Brain microvascular endothelial cell (primary cell): ENCODE measurements around the gene GNAL.
A peak's percentile ranks its signal among the peaks of the same experiment; 100 is the strongest.

ENCODE experiments used
- DNase-seq: peaks from one replicate; pipeline ENCODE4 v3.0.0-alpha.2; 2020
- H3K27ac ChIP-seq: fragments of 250-450 bp; sonication (Bioruptor Pico); 2 replicates; pipeline ENCODE4 v1.5.1; 2020; ENCODE audit warnings: mild to moderate bottlenecking, moderate library complexity
- H3K27me3 ChIP-seq: fragments of 250-450 bp; sonication (Bioruptor Pico); replicated peaks from 2 replicates; pipeline ENCODE4 v1.5.1; 2020; ENCODE audit warnings: mild to moderate bottlenecking
- H3K36me3 ChIP-seq: fragments of 250-450 bp; sonication (Bioruptor Pico); replicated peaks from 2 replicates; pipeline ENCODE4 v1.5.1; 2020; ENCODE audit warnings: mild to moderate bottlenecking
- H3K4me3 ChIP-seq: 2 replicates; pipeline ENCODE4 v1.5.1; 2011; ENCODE audit warnings: low read depth, mild to moderate bottlenecking, control low read depth, low read length, moderate library complexity
- in situ Hi-C: cut with HindIII; loops from 2 replicates; pipeline ENCODE4 v1.10.0; 2017; ENCODE audit warnings: low sequenced_read_pairs, low pct_ligation_motif_present
- TF ChIP-seq, protein P1 (sequence below): IDR thresholded peaks from 2 replicates; pipeline ENCODE4 v1.5.1; 2011; ENCODE audit warnings: low read depth, mild to moderate bottlenecking, moderate library complexity, low read length, control low read depth, inconsistent platforms; ENCODE audit errors: missing control alignments

Gene GNAL

GRCh38 chr18:11741505-11742145, 52.6 kb downstream of the GNAL start:
- in situ Hi-C loops = loop anchor here (25.0 kb wide), 1 partner anchor 271 kb away; no protein-coding TSS in a partner anchor
- DNase-seq = no peak
- no peak overlapping the region for H3K27ac ChIP-seq
- H3K27me3 ChIP-seq = peaks cover 25% of the 10 kb centered on the region
- TF ChIP-seq, protein P1, sequence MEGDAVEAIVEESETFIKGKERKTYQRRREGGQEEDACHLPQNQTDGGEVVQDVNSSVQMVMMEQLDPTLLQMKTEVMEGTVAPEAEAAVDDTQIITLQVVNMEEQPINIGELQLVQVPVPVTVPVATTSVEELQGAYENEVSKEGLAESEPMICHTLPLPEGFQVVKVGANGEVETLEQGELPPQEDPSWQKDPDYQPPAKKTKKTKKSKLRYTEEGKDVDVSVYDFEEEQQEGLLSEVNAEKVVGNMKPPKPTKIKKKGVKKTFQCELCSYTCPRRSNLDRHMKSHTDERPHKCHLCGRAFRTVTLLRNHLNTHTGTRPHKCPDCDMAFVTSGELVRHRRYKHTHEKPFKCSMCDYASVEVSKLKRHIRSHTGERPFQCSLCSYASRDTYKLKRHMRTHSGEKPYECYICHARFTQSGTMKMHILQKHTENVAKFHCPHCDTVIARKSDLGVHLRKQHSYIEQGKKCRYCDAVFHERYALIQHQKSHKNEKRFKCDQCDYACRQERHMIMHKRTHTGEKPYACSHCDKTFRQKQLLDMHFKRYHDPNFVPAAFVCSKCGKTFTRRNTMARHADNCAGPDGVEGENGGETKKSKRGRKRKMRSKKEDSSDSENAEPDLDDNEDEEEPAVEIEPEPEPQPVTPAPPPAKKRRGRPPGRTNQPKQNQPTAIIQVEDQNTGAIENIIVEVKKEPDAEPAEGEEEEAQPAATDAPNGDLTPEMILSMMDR = peak; percentile 64
- no peak overlapping the region for H3K4me3 ChIP-seq
- H3K36me3 ChIP-seq = no peaks in the 10 kb centered on the region

DNA sequence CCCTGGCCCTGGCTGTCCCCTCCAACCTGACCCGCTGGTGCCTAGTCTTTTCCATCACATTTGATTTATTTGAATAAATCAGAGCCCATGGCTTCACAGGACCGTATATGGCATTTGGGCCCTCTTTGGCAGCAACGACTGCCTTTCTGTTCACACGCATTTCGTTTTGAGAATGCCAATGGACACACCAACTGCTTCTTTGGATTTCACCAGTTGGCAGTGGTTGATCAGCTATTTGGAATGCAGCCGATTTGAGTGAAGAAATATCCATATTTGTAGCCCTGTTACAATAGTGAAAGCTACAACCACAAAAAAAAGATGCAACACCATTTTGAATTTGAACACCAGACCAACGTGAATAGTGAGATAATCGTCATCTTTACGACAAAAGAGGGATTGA, 56.5 kb downstream of the GNAL start:
- TF ChIP-seq, protein P1 = no peak
- no peak for DNase-seq
- no peak overlapping the region for H3K27ac ChIP-seq
- H3K27me3 ChIP-seq = peaks cover 29% of the 10 kb centered on the region
- in situ Hi-C loops = loop anchor here (25.0 kb wide), 1 partner anchor 267 kb away; no protein-coding TSS in a partner anchor
- H3K4me3 ChIP-seq = no peak overlapping the region
- no peaks in the 10 kb centered on the region for H3K36me3 ChIP-seq

GRCh38 chr18:11747286-11747685, 58.2 kb downstream of the GNAL start:
- no peak for DNase-seq
- Histone ChIP-seq H3K36me3 (no peaks in the 10 kb centered on the region), H3K27ac (no peak overlapping the region), H3K27me3 (peaks cover 37% of the 10 kb centered on the region), H3K4me3 (no peak overlapping the region)
- TF ChIP-seq, protein P1 = no peak
- in situ Hi-C loops = loop anchor here (25.0 kb wide), 1 partner anchor 265 kb away; no protein-coding TSS in a partner anchor

DNA sequence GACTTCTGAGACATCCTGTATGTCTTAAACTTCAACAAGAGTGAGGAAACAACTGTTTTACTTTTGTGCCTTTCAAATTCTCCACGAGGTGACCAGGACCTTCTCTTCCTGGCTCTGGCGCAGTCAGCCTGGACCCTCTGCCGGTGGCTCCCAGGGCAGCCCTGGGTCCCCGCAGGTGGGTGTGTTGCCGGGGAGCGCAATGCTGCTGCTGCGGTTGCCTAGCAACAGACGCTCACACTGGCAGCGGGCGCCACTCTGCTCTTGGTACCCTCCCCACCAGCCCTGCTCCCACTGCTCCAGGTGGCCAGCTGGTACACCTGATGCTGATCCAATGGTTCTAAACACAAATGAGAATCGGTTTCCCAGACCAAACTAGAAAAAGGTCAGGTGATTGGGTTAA, 58.7 kb downstream of the GNAL start:
- no peak overlapping the region for H3K27ac ChIP-seq
- no peak for DNase-seq
- TF ChIP-seq, protein P1 = no peak
- in situ Hi-C loops = loop anchor here (25.0 kb wide), 1 partner anchor 265 kb away; no protein-coding TSS in a partner anchor
- no peaks in the 10 kb centered on the region for H3K36me3 ChIP-seq
- no peak overlapping the region for H3K4me3 ChIP-seq
- peaks cover 39% of the 10 kb centered on the region for H3K27me3 ChIP-seq

DNA sequence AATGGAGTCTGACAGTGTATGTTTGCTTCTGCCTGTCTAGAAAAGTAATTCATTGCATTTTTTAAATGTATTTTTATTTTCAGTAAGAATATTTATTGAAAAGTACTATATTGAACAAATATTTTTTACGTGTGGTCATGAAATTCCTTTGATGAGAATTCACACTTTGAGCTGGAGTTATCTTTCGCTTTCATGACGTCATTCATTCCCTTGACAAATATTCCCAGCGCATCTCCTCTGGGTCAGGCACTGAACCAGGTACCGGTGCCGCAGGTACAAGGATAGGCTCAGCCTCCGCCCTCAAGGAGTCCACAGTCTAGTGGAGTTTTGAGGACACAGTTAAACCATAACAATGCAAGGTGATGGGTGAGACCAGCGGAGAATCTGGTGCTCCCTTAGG, 60.2 kb downstream of the GNAL start:
- in situ Hi-C loops = loop anchor here (25.0 kb wide), 1 partner anchor 263 kb away; no protein-coding TSS in a partner anchor
- no peak overlapping the region for H3K27ac ChIP-seq
- peaks cover 42% of the 10 kb centered on the region for H3K27me3 ChIP-seq
- no peak overlapping the region for H3K4me3 ChIP-seq
- no peaks in the 10 kb centered on the region for H3K36me3 ChIP-seq
- TF ChIP-seq, protein P1 = no peak
- no peak for DNase-seq
